ENCODE measurements around the gene PIP5K1C. TPM values are rescaled to one million over a fixed set of nuclear protein-coding genes. Genes with fewer than 3 reads are reported as not detected.

The PIP5K1C gene
- total RNA-seq, 2 donors from 2014 or later = 21.7 to 23.7 TPM

- no peaks in the 10 kb centered on the region for H3K27me3 Mint-ChIP-seq
- H3K4me1 Mint-ChIP-seq = peaks cover 37% of the 10 kb centered on the region
- H3K4me3 Mint-ChIP-seq = no peak overlapping the region
- no peak for DNase-seq
- no peak for ATAC-seq
- H3K36me3 Mint-ChIP-seq (ENCODE audit: low read depth) = no peaks in the 10 kb centered on the region
- no peak overlapping the region for H3K27ac Mint-ChIP-seq
- no peaks in the 10 kb centered on the region for H3K9me3 ChIP-seq (ENCODE audit: control insufficient read depth, low read length, poor library complexity, severe bottlenecking)
These were observed 5.0 kb downstream of the PIP5K1C start for GRCh38 chr19:3695124-3695733.

- H3K9me3 ChIP-seq (ENCODE audit: control insufficient read depth, low read length, poor library complexity, severe bottlenecking) = no peaks in the 10 kb centered on the region
- Mint-ChIP-seq H3K27me3 (no peaks in the 10 kb centered on the region), H3K4me3 (no peak overlapping the region), H3K27ac (no peak overlapping the region), H3K36me3 (ENCODE audit: low read depth) (no peaks in the 10 kb centered on the region), H3K4me1 (peaks cover 42% of the 10 kb centered on the region)
- ATAC-seq (no peak), DNase-seq (no peak)
These were observed 5.7 kb downstream of the PIP5K1C start for GRCh38 chr19:3694361-3695123.

DNA sequence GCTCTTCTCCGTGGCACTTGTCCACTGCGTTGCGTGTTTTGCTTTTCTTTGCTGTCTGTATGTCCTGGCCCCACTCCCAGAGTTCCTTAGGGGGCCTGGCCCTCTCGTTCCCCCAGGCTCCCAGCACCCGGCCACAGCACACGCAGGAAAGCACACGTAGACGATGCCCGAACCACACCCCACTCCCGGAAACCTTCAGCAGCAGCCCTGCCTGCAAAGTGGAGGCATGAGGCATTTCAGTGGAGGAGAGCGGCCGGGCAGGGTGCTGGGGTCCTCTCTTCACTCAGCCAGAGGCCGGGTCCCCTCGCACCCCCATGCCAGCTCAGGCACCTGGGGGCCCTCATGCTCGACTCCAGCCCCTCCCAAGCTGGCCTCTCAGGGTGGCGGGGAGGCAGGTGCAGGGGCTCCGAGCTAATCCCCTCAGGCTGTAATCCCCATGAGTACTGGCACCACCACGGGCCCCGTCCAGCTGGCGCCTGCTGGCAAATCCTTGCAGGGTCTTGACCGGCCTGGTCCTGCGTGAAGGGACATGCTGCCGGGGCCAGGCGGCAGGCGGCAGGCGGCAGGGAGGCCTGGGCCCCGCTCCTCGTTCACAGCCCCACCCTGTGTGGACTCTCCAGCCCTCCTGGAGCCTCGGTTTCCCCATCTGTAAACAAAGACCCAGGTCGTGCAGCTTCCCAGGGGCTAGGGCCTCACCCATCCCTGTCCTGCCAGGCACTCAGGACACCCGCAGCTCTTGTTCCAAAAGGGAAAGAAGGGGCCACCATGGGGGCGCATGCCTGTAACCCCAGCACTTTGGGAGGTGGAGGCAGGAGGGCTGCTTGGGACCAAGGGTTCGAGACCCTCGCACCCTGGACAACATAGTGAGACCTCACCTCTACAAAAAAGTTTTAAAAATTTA, 7.0 kb downstream of the PIP5K1C start:
- no peak for DNase-seq

DNA sequence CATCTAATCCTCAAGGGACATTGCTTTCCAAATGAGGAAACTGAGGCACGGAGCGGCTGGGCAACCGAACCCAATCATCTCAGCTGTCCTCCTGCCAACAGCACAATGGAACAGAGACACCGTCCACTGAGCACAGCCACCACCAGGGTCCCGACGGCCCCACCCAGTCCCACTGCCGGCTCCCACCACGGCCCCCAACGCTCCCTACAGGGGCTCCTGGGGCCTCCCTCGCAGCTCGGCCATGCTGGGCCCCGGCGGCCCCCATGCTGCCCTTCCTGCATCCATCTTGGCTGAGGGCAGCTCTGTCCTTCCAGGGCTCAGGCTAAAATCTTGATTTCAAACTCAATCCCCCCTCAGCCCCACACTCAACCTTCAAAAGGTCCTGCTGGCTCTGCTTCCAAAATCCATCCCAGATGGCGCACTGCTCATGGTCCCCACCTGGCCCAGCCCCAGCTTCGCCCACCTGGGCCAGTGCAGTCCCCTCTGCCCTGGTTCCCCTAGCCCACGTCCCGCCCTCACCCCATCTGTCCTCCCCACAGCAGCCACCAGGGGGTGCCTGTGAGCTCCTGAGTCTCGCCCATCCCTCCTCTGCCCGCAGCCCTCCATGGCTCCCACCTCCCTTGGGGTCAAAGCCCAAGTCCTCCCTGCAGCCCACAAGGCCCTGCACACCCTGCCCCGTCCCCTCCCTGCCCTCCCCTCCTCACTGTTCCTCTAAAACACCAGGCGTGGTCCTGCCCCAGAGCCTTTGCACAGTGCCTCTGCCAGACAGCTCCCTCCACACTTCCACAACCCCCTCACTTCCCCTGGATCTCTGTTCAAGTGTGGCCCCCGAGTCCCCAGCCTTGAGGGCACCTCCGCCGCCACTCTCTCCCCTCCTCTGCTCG, 7.9 kb downstream of the PIP5K1C start:
- H3K27me3 Mint-ChIP-seq = no peaks in the 10 kb centered on the region
- H3K4me3 Mint-ChIP-seq = peak overlapping the region; percentile 36
- no peaks in the 10 kb centered on the region for H3K9me3 ChIP-seq (ENCODE audit: control insufficient read depth, low read length, poor library complexity, severe bottlenecking)
- no peak overlapping the region for H3K27ac Mint-ChIP-seq
- ATAC-seq (peak; percentile 53), DNase-seq (peak; percentile 39 to 55 (median 46))
- no peaks in the 10 kb centered on the region for H3K36me3 Mint-ChIP-seq (ENCODE audit: low read depth)
- peaks cover 39% of the 10 kb centered on the region for H3K4me1 Mint-ChIP-seq

More for the DNA sequence above, 7.0 kb downstream of the PIP5K1C start:
- Mint-ChIP-seq H3K36me3 (ENCODE audit: low read depth) (no peaks in the 10 kb centered on the region), H3K4me1 (peaks cover 39% of the 10 kb centered on the region), H3K4me3 (peak overlapping the region; percentile 36), H3K27ac (no peak overlapping the region), H3K27me3 (no peaks in the 10 kb centered on the region)
- ATAC-seq = no peak
- H3K9me3 ChIP-seq (ENCODE audit: control insufficient read depth, low read length, poor library complexity, severe bottlenecking) = no peaks in the 10 kb centered on the region

GRCh38 chr19:3691726-3692125, 8.5 kb downstream of the PIP5K1C start:
- peak overlapping the region; percentile 3 for H3K27ac Mint-ChIP-seq
- peaks cover 43% of the 10 kb centered on the region for H3K4me1 Mint-ChIP-seq
- H3K27me3 Mint-ChIP-seq = no peaks in the 10 kb centered on the region
- no peak for ATAC-seq
- no peak for DNase-seq
- no peaks in the 10 kb centered on the region for H3K9me3 ChIP-seq (ENCODE audit: control insufficient read depth, low read length, poor library complexity, severe bottlenecking)
- peak overlapping the region; percentile 61 for H3K4me3 Mint-ChIP-seq
- H3K36me3 Mint-ChIP-seq (ENCODE audit: low read depth) = no peaks in the 10 kb centered on the region

DNA sequence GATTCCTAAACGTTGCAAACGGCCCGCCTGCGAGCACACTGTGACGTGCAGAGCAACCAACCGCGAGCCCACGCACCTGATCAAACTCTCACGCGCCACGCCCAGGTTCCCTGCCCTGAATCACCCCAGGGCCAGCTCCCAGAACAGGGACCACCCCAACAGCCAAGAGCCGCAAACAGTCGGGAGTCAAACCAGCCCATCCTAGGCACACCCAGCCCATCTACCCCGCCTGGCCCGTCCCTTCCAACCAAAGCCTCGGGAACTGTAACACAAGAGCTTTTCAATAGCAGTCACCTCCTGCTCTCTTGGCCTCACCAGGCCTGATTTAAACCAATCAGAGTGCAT, 8.9 kb downstream of the PIP5K1C start:
- no peaks in the 10 kb centered on the region for H3K9me3 ChIP-seq (ENCODE audit: control insufficient read depth, low read length, poor library complexity, severe bottlenecking)
- no peak for DNase-seq
- peak; percentile 10 for ATAC-seq
- peak overlapping the region; percentile 3 for H3K27ac Mint-ChIP-seq
- H3K27me3 Mint-ChIP-seq = no peaks in the 10 kb centered on the region
- no peaks in the 10 kb centered on the region for H3K36me3 Mint-ChIP-seq (ENCODE audit: low read depth)
- peak overlapping the region; percentile 61 for H3K4me3 Mint-ChIP-seq
- H3K4me1 Mint-ChIP-seq = peaks cover 43% of the 10 kb centered on the region

DNA sequence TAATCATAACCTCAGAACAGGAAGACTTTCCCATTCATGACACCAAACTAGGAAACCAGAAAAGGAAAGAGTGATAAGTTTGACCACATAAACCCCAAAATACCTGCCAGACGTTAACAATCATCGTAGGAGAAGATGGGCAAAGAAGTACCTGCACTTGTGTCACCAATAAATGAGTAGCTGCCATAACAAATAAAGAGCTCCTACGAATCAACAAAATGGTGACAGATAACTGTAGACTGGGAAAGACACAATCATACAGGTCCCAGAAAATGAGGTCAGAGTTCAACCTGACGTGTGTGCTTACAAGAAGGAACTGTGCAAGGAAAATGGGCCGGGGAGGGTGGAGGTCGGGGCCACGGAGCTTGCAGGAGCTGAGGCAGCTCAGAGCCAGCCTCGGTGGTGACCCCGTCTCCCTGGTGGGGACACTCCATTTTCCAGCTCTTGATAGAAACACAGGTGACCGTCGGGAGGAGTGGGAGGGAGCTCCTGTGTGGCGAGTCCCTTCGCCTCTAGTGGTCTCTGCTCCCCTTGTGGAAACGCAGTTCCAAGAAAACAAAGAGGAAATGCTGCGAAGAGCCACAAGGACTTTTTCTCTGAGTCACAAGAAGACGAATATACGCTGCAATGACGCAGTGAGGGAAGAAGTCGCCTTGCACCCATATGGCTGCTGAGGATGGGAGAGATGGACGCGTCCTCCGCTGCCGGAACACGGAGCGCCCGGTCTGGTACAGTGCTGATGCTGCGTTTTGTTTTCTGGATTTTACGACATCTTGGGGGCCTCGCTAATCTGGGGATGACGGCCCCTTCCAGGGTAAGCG, 9.5 kb downstream of the PIP5K1C start:
- Mint-ChIP-seq H3K4me1 (peaks cover 38% of the 10 kb centered on the region), H3K36me3 (ENCODE audit: low read depth) (no peaks in the 10 kb centered on the region), H3K4me3 (peak overlapping the region; percentile 55), H3K27me3 (no peaks in the 10 kb centered on the region), H3K27ac (peak overlapping the region; percentile 3)
- DNase-seq (no peak), ATAC-seq (peak; percentile 30)
- no peaks in the 10 kb centered on the region for H3K9me3 ChIP-seq (ENCODE audit: control insufficient read depth, low read length, poor library complexity, severe bottlenecking)

DNA sequence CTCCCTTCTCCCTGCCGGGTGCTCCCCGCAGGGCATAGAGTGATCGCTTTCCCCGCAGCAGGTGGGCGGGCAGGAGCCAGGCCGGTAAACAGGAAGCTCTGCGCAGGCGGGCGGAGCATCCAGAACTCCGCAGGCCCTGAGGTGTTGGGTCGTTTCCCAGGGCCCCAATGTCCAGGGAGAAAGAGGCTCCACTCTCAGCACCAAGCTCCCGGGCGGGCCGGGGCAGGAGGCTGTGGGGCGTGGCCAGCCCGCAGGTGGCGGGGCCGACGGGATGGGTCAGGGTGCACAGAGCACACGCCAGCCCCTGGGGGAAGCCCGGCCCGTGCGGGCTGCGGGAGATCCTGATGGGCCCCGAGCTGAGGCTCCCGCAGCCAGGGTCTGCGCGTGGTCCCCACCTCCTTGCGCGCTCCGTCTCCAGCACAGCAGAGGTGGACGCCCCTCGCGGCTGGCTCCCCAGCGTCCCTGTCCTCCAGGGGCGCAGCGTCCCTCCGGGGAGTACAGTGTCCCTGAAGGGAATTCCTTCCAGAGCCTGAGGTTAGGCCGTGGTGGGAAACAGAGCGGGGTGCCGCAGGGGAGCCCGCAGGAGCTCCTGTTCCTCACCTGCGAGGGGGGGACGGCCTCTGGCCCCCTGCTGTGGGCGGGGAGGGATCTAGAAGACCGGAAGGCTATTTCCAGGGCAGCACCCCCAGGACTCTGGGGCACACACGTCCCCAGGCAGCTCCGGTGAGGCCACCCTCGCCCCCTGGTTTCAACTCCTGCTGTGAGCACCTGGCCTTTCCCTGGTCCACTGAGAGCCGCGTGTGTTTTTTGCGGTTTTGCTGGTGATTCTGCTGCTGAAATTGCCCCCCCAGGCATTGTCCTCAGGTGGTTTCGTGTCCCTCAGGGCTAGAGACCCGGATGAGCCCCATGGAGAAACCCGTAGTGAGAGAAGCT, 12.2 kb downstream of the PIP5K1C start:
- peaks cover under 1% of the 10 kb centered on the region for H3K36me3 Mint-ChIP-seq (ENCODE audit: low read depth)
- peak overlapping the region; percentile 90 for H3K4me3 Mint-ChIP-seq
- DNase-seq (no peak), ATAC-seq (peak; percentile 61)
- peak overlapping the region; percentile 21 for H3K27ac Mint-ChIP-seq
- H3K27me3 Mint-ChIP-seq = no peaks in the 10 kb centered on the region
- H3K4me1 Mint-ChIP-seq = peaks cover 38% of the 10 kb centered on the region
- no peaks in the 10 kb centered on the region for H3K9me3 ChIP-seq (ENCODE audit: control insufficient read depth, low read length, poor library complexity, severe bottlenecking)

DNA sequence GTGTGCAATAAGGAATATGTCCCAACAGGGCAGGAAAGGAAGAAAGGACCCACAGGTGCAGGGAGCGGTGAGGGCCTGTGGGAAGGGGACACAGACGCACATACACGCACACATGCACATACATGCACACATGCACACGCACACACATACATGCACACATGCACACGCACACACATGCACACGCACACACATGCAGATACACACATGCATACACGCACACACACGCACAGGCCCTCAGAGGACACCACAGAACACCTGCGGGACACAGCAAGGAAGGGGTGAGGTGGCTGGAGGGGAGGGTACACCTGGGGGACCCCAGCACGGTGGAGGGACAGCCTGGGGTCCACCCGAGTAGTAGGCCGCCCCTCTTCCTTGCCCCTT, 12.9 kb downstream of the PIP5K1C start:
- no peak for DNase-seq

GRCh38 chr19:3684817-3685410, 15.4 kb downstream of the PIP5K1C start:
- H3K27me3 Mint-ChIP-seq = no peaks in the 10 kb centered on the region
- no peak for ATAC-seq
- H3K4me1 Mint-ChIP-seq = peaks cover 15% of the 10 kb centered on the region
- DNase-seq = no peak
- H3K9me3 ChIP-seq (ENCODE audit: control insufficient read depth, low read length, poor library complexity, severe bottlenecking) = no peaks in the 10 kb centered on the region
- H3K27ac Mint-ChIP-seq = no peak overlapping the region
- H3K4me3 Mint-ChIP-seq = no peak overlapping the region
- H3K36me3 Mint-ChIP-seq (ENCODE audit: low read depth) = peaks cover 2% of the 10 kb centered on the region

More for the DNA sequence above, 12.9 kb downstream of the PIP5K1C start:
- no peaks in the 10 kb centered on the region for H3K27me3 Mint-ChIP-seq
- no peaks in the 10 kb centered on the region for H3K9me3 ChIP-seq (ENCODE audit: control insufficient read depth, low read length, poor library complexity, severe bottlenecking)
- ATAC-seq = peak; percentile 6
- peaks cover 2% of the 10 kb centered on the region for H3K36me3 Mint-ChIP-seq (ENCODE audit: low read depth)
- H3K4me3 Mint-ChIP-seq = peak overlapping the region; percentile 90
- peak overlapping the region; percentile 54 for H3K27ac Mint-ChIP-seq
- H3K4me1 Mint-ChIP-seq = peaks cover 31% of the 10 kb centered on the region

All from T-helper 17 cell (primary cell).